HG03520 (cell line): ENCODE measurements around the gene NCAM1.

Experiments
- ATAC-seq: cut with Tn5 transposase; IDR thresholded peaks from one replicate; pipeline ENCODE4 v1.9.1; 2021; ENCODE audit warnings: mild to moderate bottlenecking, moderate library complexity; ENCODE audit not compliant: unreplicated experiment

Gene NCAM1

DNA sequence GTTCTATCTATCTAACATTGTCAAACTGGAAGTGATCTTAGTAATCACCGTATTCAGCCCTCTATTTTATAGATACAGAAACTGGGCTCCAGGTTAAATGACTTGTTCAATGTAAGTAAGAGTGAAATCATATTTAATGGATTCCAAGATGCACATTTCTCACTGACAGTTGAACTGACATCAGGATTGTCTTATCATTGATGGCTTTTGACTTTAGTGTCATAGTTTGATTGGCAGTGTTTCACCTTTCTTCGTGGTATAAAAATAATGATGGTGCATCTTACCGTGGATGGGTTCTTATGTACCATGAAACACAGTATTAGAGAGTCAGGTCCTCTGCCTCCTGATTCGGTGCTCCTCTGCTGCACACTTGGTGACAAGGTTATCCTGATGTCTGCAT, 123.1 kb downstream of the NCAM1 start:
- ATAC-seq, result no peak

DNA sequence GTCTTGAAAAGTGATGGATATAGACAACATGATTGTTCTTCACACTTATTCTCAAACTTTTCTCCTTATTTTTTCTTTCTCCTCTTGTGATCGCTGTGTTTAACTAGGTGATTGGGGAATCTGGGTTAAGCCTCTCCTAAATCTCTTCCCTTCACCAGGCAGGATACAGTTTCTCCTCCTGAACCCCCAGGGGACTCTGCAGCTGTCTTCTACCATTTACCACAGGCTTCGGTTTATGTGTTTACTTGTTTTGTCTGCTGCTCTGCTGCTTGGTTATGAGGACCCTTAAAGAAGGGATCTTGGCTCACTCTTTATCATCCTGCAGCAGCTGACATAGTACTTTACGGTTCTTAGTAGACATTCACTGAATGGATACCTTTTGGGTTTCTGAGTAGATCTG, 124.2 kb downstream of the NCAM1 start:
- ATAC-seq, result no peak

DNA sequence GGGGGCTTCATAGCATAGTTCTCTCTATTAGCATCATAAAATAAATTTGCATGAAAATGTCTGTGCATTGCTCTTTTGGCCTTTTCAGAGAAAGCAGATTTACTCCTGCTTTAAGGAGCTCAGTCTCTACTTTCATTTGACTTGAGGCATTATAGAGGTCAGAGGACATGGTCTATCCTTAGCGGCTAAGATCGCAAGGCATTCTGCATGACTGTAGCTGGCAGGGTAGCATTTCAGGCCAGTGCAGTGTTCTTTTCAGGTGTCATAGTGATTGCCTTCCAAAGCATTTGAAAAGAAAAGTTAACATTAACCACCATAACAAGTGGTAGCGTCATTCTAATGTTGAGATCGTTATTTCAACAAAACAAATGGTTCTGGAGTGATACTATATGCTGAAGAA, 126.5 kb downstream of the NCAM1 start:
- no peak for ATAC-seq

DNA sequence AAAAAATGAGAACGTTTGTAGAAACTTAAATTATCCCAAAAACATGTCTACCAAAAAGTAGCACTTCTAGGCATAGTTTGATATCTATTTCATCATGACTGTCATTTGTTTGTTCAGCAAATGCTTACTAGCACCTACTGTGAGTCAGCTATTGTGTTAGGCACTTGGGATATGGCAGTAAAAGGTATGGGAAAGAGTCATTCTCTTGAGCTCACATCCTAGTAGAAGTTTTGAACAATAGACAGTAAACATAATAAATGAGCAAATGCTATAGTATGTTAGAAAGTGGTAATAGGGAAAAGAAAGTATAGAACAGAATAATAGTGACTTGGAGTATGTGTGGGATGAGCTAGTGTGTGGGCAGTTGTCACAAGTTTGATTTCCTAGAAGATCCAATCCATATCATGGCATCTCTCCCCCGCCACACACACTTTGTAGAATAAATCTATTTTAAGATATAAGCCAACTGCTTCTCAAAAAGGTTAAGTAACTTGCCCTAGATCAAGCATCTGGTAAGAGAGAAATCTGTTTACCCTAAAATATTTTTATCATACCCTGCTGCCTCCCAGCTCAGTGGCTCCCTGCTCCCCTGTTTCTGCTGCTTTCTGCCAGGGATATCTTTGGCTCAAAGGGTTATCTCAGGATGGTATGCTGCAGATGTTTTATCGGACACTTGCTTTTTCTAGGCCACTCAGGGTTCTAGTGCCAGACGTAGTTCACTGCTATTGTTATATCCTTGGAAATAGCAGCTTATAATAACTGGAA, 129.7 kb downstream of the NCAM1 start:
- no peak for ATAC-seq

DNA sequence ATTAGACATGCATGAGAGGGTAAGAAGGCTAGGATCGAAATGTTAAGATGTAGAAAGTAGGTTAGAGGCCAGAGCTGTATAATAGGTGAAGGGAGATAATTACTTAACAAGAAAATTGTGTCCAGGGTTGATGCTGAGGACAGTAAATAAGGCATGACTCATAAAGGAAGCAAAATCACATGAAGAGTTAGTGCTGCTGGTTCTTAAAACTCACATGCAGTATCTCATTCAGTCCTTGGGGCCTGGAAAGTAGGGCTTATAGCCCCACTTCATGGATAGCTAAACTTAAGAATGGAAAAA, 130.2 kb downstream of the NCAM1 start:
- ATAC-seq, result no peak

DNA sequence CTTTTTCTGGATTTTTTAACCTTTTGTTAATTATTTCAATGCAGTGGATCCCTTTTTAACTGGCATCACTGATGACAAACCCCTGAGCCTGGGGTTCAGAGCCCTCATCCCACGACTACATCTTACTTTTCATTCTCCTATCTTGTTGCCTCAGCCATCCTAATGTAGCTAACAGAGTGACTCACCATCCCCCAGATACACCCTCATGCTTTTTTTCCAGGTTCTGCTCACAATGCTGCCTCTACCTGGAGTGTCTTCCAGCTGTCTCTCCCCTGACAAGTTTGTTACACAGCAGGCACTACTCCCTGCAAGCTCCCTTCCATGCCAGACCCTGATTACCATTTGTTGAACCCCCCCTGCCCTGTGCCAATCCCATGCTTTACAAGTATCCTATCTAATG, 135.4 kb downstream of the NCAM1 start:
- ATAC-seq, result no peak

DNA sequence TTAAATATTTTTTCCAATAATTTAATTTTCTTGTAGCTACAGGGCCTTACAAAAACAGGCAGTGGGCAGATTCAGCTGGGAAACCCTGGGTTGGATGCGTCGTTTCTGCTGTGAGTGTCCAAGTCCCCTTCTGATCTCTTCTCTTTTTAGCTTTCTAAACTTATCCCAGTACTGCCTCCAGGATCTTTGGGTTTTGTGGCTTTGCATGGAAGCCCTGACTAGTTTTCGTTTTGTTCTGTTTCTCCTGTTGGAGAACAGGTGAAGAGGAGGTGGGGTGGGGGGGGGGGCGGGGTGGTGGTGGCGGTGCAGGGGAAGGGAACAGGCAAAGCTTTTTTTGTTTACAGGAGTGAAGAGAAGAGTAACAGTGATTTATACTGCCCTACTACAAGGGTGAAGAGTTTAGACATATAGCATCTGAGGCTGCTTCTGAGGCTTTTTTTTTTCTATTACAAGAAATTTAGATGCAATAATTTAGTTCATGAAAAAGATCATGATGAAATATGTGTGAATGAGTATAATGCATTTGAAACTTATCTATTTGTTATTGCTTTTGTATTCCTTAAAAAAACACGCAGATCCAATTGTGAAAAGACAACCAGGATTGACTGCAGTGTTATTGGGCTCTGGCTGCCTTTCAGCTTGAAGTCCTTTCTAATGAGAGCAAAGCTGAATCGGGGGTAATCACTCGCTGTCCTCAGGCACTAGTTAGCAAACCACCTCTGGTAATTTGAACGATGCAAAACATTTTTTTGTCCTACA, 142.9 kb downstream of the NCAM1 start:
- ATAC-seq, result no peak

DNA sequence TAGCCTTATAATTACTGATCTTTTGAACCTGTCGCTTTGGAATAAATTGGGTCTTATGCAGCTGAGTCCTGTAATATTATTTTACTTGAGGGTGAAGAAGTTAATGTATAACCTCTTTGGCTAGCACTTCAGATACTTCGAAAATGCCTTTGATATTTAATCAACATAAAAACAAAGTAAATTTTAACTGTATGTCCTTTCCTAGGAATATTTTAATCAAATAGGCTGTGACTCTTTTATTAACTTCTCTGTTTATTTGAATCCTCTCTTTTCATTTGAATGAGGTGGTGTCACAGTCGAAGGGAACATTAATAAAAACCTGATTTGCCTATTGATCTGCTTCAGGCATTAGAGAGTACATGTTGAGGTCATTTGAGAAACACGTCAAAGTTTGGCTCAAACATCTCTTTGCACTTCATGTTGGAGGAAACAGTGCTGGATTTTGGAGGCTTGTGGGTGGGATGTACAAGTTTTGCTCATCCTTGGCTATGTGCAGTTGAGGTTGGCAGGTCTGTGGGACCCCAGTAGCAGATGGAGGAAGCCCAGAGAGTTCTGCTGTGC, 143.6 kb downstream of the NCAM1 start:
- ATAC-seq, result no peak

DNA sequence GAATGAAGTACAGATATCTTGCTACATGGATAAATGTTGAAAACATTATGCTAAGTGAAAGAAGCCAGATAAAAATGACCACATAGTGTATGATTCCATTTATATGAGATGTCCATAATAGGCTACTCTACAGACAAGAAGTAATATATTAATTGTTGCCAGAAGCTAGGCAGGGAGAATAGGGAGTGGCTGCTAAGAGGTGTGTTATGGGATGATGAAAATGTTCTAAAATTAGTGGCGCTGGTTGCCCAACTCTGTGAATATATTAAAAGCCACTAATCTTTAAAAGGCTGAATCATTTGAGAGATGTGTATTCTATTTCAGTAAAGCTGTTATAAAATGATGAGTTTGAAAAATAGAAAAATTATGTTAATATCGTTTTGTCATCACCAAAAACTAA, 144.4 kb downstream of the NCAM1 start:
- ATAC-seq, result no peak

DNA sequence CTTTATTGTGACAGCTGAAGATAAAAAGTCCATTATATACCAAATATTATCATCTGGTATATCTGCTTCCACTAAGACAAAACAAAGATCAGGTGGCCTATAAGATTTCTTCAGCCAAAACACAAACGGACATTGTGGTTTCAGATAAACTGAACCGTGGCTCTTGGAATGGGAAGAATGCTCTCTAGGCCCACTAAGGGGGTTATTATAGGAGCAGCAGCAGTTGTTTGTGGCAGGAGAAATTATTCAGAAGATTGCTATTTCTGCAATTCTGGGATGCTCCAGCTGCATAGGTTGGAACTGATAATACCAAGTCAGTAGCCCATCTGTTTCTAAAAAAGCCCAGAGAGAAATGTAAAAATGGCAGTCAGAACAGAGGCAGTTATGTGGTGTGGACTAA, 145.3 kb downstream of the NCAM1 start:
- ATAC-seq, result no peak

DNA sequence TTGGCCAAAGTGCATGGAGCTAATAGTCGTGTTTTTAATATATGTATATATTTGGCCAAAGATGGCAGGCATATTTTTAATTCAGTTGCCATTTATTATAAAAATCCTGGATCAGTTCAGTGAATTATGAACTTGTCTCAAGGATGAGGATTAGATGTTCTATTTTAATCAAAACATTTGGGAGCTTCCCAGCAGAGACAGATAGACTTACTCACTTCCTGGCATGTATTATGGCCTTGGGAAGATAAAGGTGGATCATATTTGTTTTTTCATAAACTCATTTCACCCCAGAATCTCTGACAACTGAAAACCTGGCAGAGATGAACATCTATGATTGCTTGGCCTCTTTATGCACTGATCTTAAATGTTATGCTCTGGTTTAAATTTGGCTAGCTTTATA, 148.8 kb downstream of the NCAM1 start:
- no peak for ATAC-seq

DNA sequence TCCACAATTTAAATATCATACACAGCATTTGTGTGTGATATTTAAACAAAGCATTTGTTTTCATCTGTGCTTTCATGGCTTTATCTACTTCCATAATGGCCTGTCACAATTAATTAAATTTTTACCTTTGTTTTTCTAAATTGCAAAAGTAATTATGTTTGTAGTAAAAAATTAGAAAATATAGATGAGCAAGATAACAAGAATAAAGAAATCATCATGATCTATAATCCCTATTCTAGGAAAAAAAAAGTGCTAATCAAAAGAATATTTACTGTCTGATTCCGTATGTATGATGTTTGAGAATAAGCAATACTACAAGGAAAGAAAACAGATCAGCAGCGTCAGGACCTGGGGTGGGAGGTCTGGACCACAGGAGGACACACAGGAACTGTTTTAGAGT, 149.9 kb downstream of the NCAM1 start:
- no peak for ATAC-seq

DNA sequence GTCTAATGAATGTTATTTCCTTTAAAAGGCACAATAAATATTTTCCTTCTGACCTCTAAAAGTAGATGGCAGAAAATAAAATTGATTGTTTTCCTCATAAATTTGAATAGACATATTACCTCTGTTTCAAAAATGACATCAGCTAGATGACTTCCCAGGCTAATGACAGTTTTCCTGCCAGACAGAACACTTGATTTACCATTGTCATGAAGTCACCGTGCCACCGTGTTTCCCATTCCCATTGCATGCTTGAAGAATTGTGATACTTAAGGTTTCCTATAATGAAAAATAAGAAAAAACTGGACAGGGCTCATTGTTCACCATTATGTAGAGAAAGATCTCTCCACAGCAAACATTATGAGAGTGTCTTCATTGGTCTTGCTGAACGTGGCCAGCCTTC, 151.1 kb downstream of the NCAM1 start:
- no peak for ATAC-seq

DNA sequence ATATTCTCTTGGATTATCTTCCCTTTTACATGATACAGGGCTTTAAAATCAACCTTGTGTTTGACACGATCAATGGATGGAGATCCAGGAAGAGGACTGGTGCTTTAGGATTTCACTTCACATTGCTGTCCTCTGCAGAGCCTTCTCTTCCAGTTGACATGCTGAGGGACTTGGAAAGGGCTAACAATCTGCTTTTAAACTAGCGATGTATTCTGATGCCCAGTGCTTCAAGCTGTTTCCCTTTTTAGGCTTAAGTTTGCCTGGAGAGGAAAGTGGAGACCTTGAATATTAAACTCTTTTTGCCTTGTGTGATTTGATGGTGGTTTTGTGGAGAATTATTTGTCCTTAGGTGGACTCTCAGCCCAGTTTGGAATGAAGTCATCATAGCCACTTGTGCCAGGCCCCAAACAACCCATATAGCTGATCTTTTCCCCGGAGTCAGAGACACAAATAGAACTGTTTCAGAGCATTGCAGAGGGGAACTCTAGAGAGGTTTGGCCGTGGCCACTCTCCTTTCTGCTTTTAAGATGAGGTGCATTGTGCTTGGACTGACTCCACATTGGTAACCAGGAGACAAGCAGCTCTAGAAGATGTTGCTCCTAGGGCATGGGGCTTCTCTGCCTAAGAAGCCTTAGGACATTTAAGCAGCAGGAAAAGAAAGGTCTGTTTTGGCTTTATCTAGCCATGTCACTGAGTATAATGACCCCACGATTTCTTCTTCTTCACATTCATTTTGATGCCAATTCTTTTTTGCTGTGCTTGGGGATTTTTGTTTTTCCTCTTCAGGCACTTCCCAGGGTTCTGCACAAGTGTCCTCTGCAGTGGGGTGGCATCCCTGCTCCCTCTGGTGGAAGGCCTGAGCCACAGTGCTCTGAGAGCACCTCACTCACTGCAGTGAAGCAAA, 152.8 kb downstream of the NCAM1 start:
- no peak for ATAC-seq

DNA sequence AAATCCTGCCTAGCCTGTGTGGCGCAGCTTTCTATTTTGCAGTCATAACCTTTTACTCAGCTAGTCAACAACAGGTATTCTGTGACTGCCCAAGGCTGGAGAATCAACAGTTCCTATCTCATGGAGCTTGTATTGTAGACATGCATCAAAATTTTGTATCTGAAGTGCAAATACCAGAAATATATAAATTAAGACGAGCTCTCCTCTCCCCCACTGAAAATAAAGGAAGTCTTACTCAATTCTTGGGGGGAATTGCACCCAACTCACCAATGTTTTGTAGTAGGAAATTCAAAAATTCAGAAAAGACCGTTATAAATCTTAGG, 153.4 kb downstream of the NCAM1 start:
- ATAC-seq, result no peak

DNA sequence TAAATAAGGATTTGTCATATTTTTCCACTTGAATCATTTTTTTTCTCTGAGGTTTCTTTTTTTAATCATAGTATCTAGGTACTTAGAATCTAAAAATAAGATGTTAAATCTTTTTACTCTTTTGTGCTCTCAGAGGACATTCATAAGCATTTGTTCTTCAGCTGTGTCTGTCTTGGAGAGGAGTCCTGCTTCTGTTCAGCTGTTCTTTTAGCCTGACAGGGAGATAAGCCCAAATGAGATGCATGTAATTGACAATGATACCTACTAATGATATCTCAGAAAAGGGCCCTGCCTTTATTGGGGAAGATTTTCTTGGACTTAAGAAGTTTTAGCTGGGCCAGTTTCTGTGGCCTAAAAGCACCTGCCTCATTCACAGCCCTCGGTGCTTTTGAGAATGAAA, 156.9 kb downstream of the NCAM1 start:
- ATAC-seq, result no peak

DNA sequence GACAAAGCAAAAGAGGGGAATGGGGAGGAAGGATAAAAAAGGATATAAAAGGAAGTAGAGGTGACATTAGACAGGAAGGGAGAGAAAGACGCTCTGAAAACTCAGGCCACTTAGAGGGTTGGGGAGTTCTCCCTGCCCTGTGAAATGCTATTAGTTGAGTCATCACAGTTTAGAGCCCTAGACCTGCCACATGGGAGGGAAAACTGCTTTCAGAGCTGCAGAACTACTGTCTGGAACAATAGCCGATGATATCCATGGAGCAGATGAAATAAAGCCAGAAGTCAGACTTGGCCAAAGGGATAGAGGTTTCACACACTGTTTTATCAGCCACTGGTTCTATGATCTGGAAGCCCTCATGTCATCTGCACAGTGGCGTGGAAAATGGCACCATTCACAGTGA, 157.9 kb downstream of the NCAM1 start:
- no peak for ATAC-seq

DNA sequence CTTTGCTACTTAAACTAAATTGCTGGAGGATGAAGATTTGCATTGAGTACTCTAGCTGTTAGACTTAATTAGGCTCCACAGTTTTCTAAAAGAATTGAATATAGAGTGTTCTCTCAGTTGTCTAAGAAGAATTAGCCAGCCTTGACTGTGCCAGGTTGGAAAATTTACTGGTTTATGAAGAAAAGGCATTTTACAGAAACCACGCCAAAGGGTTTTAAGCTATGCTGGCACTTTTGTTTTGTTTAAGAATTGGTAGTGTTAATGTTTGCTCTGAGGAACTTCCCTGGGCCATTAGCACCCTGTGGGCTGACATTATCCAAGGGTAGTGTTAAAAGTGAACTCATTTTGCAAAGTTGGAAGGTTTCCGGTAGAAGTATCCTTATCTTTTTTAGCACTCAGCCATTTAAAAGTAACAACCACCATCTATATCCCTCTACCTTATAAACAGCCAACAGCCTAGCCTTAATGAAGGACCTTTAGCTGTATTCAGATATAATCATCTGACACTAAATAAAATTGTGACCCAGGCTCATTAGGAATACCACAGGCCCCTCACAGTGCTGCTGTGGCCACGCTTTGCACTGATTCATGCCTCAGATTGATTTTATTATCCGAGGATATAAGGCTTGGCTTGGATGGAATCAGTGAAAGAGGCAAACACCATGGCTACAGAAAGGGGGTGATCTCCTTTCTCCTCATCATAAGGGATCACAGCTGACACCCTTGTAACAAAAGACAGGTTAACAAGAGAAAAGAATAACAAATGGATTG, 158.9 kb downstream of the NCAM1 start:
- ATAC-seq, result no peak

DNA sequence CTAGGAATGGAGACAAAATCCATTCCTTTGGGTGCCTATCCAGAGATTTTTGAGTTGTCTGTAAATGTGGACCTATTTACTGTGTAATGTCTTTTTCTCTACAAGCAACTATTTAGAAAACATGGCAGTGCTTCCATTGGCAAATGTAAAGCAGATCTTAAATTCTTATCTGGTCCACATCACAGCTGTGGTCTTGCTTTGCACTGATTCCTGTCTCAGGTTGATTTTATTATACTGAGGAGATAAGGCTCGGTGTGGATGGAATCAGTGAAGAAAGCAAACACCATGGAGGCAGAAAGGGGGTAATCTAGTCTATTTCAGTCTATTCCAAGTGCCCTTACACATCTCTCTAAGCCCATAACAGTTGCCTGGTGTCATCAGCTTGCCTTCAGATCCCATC, 160.5 kb downstream of the NCAM1 start:
- ATAC-seq, result no peak

DNA sequence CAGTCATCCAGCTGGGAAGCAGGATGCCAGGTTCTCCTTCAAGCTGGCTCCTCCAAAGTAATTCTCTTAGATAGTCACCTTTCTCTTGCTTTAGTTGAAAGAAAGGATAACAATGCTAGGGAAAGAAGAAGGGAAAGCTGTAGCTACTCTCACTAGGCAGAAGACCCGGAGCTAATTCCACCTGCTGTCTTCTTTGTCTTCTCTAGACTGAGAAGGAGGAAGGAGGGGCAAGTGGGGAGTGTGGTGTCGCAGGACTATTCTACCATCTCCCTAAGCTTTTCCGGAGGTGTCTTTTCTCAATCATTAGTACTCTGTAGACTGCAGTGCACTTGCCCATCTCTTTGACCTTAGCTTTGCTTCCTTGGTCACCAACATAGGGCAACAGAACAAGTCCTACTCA, 162.8 kb downstream of the NCAM1 start:
- no peak for ATAC-seq

DNA sequence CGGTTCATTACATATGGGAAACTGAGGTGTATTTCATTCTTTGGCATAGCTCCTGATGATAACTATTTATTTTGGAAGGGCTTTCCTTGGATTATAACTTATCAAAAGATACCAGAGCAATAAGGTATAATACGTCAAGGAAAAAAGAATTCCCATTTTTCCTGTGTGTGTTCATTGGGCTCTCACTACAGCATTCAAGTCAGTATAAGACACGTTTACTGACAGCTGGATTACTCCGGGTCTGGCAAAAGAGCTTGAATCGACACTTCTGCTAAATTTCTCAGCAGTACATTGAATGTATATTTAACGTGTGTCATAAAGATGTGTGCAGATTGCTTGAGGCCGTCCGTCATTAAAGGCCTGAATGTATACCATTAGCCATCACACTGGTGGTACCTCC, 163.4 kb downstream of the NCAM1 start:
- no peak for ATAC-seq
